ENCODE data around the gene ERO1A. TPM values are rescaled to one million over a fixed set of nuclear protein-coding genes. Genes with fewer than 3 reads are reported as not detected.

ERO1A gene
- total and polyA plus RNA-seq, 4 donors, result 18.6 to 88.7 (median 51.9) TPM

DNA sequence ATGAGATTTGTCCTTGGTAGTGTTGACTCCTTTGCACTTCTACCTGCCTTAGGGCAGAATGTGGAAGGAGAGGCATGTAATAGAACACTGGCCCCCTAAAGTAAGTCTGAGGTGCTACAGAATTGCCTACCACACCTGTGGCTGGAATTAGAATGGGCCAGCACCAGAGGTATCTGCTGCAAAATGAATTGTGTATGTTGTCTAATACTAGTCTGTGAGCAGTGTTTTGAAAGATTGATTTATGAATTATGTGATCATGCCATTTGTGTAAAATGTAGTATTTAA is 28.9 kb upstream of the ERO1A start:
- no peak overlapping the region for H3K27ac ChIP-seq (ENCODE audit: low read depth in 1 of 2, low read length in 1 of 2)
- no peaks in the 10 kb centered on the region for H3K27me3 ChIP-seq (ENCODE audit: control insufficient read depth in 3 of 3, insufficient read depth in 3 of 3, low read length in 2 of 3)
- peaks cover 0 to 2% (median 0%) of the 10 kb centered on the region in 5 donors for H3K4me1 ChIP-seq (ENCODE audit: control insufficient read depth in 5 of 5, insufficient read depth in 5 of 5, low read length in 5 of 5)
- H3K4me3 ChIP-seq, result no peak overlapping the region
- ATAC-seq (ENCODE audit: insufficient read depth, low FRiP score) (no peak), DNase-seq (no peak)
- no peak overlapping the region for H3K9ac ChIP-seq (ENCODE audit: insufficient read depth in 1 of 2, low read length in 2 of 2)
- H3K36me3 ChIP-seq (ENCODE audit: control insufficient read depth in 4 of 4, insufficient read depth in 4 of 4, low read length in 4 of 4), result peaks cover 17 to 45% (median 34%) of the 10 kb centered on the region in 4 donors
- no peaks in the 10 kb centered on the region for H3K9me3 ChIP-seq (ENCODE audit: control insufficient read depth in 4 of 4, insufficient read depth in 3 of 4, low read length in 3 of 4)
- TF ChIP-seq, protein P1, sequence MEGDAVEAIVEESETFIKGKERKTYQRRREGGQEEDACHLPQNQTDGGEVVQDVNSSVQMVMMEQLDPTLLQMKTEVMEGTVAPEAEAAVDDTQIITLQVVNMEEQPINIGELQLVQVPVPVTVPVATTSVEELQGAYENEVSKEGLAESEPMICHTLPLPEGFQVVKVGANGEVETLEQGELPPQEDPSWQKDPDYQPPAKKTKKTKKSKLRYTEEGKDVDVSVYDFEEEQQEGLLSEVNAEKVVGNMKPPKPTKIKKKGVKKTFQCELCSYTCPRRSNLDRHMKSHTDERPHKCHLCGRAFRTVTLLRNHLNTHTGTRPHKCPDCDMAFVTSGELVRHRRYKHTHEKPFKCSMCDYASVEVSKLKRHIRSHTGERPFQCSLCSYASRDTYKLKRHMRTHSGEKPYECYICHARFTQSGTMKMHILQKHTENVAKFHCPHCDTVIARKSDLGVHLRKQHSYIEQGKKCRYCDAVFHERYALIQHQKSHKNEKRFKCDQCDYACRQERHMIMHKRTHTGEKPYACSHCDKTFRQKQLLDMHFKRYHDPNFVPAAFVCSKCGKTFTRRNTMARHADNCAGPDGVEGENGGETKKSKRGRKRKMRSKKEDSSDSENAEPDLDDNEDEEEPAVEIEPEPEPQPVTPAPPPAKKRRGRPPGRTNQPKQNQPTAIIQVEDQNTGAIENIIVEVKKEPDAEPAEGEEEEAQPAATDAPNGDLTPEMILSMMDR (IDR thresholded peaks at IDR 0.05; ENCODE audit: control extremely low read depth, extremely low read depth), result no peak

DNA sequence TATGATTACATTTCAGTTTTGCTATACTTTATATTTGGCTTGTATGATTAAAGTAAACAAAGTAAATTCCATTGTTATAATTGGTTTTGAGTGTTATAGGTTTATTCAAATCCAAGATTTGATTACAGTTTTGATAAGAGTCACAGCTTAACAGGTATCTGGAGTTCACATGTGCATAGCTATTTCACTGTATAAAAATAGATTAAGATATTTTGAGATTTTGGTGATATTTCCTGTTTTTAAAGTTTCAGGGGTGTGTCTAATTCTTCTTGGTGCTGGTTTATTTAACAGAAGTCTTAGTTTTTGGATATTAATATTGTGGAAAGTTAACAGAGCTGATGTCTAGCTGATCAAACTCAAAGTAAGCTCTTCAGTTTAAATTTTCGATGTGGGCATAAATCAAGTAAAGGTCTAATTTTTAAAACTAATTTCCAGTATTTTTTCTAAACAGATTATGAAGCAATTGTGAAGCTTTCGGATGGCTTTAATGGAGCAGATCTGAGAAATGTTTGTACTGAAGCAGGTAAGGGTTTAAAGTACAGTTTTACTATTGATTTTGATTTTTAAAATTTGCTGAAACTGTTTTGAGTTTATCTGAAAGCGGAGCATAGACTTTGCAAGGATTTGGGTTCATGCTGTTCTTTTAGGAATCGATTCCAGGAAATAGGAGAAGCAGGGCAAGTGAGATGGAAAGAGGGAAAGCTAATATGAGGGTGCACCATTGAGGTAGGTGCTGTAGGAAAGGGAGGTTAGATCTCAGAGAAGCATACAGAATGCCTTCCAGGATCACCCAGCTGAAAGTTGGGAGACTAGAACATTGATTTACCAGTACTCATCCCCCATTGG is 28.4 kb upstream of the ERO1A start:
- peaks cover 16 to 47% (median 34%) of the 10 kb centered on the region in 4 donors for H3K36me3 ChIP-seq (ENCODE audit: control insufficient read depth in 4 of 4, insufficient read depth in 4 of 4, low read length in 4 of 4)

DNA sequence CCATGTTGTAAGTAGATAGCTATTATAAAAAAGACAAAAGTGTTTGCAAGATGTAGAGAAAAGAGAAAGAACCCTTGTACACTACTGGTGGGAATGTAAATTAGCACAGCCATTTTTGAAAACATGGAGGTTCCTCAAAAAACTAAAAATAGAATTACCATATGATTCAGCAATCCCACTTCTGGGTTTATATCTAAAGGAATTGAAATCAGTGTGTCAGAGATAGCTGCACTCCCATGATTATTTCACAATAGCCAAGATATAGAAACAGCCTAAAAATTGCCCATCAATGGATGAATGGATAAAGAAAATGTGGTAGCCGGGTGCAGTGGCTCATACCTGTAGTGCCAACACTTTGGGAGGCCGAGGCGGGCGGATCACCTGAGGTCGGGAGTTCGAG is 20.8 kb upstream of the ERO1A start:
- no peaks in the 10 kb centered on the region for H3K4me1 ChIP-seq (ENCODE audit: control insufficient read depth in 5 of 5, insufficient read depth in 5 of 5, low read length in 5 of 5)
- peaks cover 15 to 52% (median 32%) of the 10 kb centered on the region in 4 donors for H3K36me3 ChIP-seq (ENCODE audit: control insufficient read depth in 4 of 4, insufficient read depth in 4 of 4, low read length in 4 of 4)
- no peaks in the 10 kb centered on the region for H3K9me3 ChIP-seq (ENCODE audit: control insufficient read depth in 4 of 4, insufficient read depth in 3 of 4, low read length in 3 of 4)
- TF ChIP-seq, protein P1 (IDR thresholded peaks at IDR 0.05; ENCODE audit: control extremely low read depth, extremely low read depth), result no peak
- no peak overlapping the region for H3K27ac ChIP-seq (ENCODE audit: low read depth in 1 of 2, low read length in 1 of 2)
- no peak overlapping the region for H3K4me3 ChIP-seq
- H3K9ac ChIP-seq (ENCODE audit: insufficient read depth in 1 of 2, low read length in 2 of 2), result no peak overlapping the region
- no peak for ATAC-seq (ENCODE audit: insufficient read depth, low FRiP score)
- 95 to 97% methylated on average over 6 of the region's 6 CpGs for WGBS, 2 donors
- DNase-seq, result no peak
- H3K27me3 ChIP-seq (ENCODE audit: control insufficient read depth in 3 of 3, insufficient read depth in 3 of 3, low read length in 2 of 3), result no peaks in the 10 kb centered on the region

More for the DNA sequence above, 28.4 kb upstream of the ERO1A start:
- Histone ChIP-seq H3K27me3 (ENCODE audit: control insufficient read depth in 3 of 3, insufficient read depth in 3 of 3, low read length in 2 of 3) (no peaks in the 10 kb centered on the region), H3K9ac (ENCODE audit: insufficient read depth in 1 of 2, low read length in 2 of 2) (no peak overlapping the region), H3K4me1 (ENCODE audit: control insufficient read depth in 5 of 5, insufficient read depth in 5 of 5, low read length in 5 of 5) (peaks cover 0 to 2% (median 0%) of the 10 kb centered on the region in 5 donors), H3K27ac (ENCODE audit: low read depth in 1 of 2, low read length in 1 of 2) (no peak overlapping the region), H3K4me3 (no peak overlapping the region), H3K9me3 (ENCODE audit: control insufficient read depth in 4 of 4, insufficient read depth in 3 of 4, low read length in 3 of 4) (no peaks in the 10 kb centered on the region)
- DNase-seq (no peak), ATAC-seq (ENCODE audit: insufficient read depth, low FRiP score) (no peak)
- WGBS, 2 donors, result 97% methylated on average over 4 of the region's 4 CpGs
- TF ChIP-seq, protein P1 (IDR thresholded peaks at IDR 0.05; ENCODE audit: control extremely low read depth, extremely low read depth), result no peak
